Sigmoid colon (tissue), 4 donors: ENCODE measurements around the gene MRPL4.

Experiments used
- EP300 ChIP-seq, 4 donors: sonication (generic); formaldehyde crosslinking; IDR thresholded peaks; one replicate each; pipeline ENCODE4 v1.6.1; 2017; ENCODE audit warnings: antibody characterized with exemption in 4 of 4
- POLR2A ChIP-seq, 2 donors: fragments of 450-650 bp; IDR thresholded peaks; one replicate each; pipeline ENCODE4 v1.6.1; 2016; ENCODE audit warnings: antibody characterized with exemption in 2 of 2, mild to moderate bottlenecking in 2 of 2, moderate library complexity in 2 of 2
- POLR2AphosphoS5 ChIP-seq, 4 donors: sonication (generic); formaldehyde crosslinking; IDR thresholded peaks; one replicate each; pipeline ENCODE4 v1.6.1; 2017; ENCODE audit warnings: antibody characterized with exemption in 4 of 4
- TF ChIP-seq, protein P1 (sequence below), 4 experiments: fragments of 450-650 bp in 3 of 4; fragments of 200-600 bp in 1 of 4; IDR thresholded peaks; one replicate each; pipeline ENCODE4 v1.5.1; 2016 to 2019; ENCODE audit warnings: antibody characterized with exemption in 4 of 4, mild to moderate bottlenecking in 3 of 4, moderate library complexity in 2 of 4

DNA sequence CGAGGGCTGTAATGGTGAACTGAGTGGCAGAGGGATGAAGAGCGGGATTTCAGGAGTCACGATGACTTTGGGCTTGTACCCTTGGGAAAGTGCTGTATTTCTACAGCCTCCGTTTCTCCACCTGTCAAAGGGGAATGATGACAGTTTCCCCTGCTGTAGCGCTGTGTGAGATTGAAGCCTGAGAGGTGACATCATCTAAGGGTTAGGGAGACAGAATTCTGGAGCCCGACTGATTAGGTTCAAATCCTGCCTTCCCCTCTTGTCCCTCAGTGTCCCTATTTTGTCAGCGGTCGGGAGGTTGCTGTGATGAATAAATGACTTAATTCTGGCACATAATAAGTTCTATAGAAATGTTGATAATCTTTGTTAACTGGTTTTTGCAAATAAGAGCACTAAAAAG is 693 bp downstream of the MRPL4 start:
- TF ChIP-seq, protein P1, sequence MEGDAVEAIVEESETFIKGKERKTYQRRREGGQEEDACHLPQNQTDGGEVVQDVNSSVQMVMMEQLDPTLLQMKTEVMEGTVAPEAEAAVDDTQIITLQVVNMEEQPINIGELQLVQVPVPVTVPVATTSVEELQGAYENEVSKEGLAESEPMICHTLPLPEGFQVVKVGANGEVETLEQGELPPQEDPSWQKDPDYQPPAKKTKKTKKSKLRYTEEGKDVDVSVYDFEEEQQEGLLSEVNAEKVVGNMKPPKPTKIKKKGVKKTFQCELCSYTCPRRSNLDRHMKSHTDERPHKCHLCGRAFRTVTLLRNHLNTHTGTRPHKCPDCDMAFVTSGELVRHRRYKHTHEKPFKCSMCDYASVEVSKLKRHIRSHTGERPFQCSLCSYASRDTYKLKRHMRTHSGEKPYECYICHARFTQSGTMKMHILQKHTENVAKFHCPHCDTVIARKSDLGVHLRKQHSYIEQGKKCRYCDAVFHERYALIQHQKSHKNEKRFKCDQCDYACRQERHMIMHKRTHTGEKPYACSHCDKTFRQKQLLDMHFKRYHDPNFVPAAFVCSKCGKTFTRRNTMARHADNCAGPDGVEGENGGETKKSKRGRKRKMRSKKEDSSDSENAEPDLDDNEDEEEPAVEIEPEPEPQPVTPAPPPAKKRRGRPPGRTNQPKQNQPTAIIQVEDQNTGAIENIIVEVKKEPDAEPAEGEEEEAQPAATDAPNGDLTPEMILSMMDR (IDR thresholded peaks at IDR 0.05), result peak in 1 of 4 experiments; percentile 1
- no peak for TF ChIP-seq POLR2A (IDR thresholded peaks at IDR 0.05)
- no peak for TF ChIP-seq POLR2AphosphoS5 (IDR thresholded peaks at IDR 0.05)
- TF ChIP-seq EP300 (IDR thresholded peaks at IDR 0.05), result no peak
